ENCODE measurements around the gene CAB39L. TPM values are rescaled to one million over a fixed set of nuclear protein-coding genes. Genes with fewer than 3 reads are reported as not detected.

Gene CAB39L
- total and polyA plus RNA-seq, 2 of the 4 experiments (the other 2 are of a cell fraction) = 8.5 to 16.7 TPM

GRCh38 chr13:49395451-49395865 is 48.4 kb downstream of the CAB39L start:
- Histone ChIP-seq H2AK9ac (replicated peaks; ENCODE audit: low read depth, low read length, poor library complexity) (no peak overlapping the region), H3K9me1 (ENCODE audit: insufficient read depth, low read length) (no peaks in the 10 kb centered on the region), H4K8ac (ENCODE audit: low read depth in 2 of 2, low read length in 2 of 2) (no peak overlapping the region), H3K36me3 (ENCODE audit: control insufficient read depth, insufficient read depth, low read length) (no peaks in the 10 kb centered on the region), H3K27ac (ENCODE audit: insufficient read depth, low read length) (no peak overlapping the region), H2BK20ac (ENCODE audit: low read depth, low read length) (no peak overlapping the region), H4K5ac (ENCODE audit: low read depth, low read length) (no peak overlapping the region), H3K9ac (ENCODE audit: low read depth, low read length) (no peak overlapping the region), H2AFZ (replicated peaks; ENCODE audit: low read length, poor library complexity) (no peak overlapping the region), H3K56ac (ENCODE audit: extremely low read depth, insufficient read depth, low read length) (no peak overlapping the region), H2BK15ac (ENCODE audit: low read depth, low read length) (no peak overlapping the region), H4K91ac (ENCODE audit: insufficient read depth, low read depth, low read length) (no peak overlapping the region), H3K18ac (ENCODE audit: low read depth, low read length) (no peak overlapping the region), H3K23ac (ENCODE audit: low read depth, low read length) (no peak overlapping the region), H3K4me2 (ENCODE audit: low read depth, low read length) (no peak overlapping the region), H2AK5ac (ENCODE audit: low read depth, low read length) (no peak overlapping the region), H3K4me3 (ENCODE audit: insufficient read depth, low read depth, low read length) (no peak overlapping the region), H2BK5ac (ENCODE audit: low read depth, low read length, poor library complexity, severe bottlenecking) (no peak overlapping the region), H4K20me1 (ENCODE audit: insufficient read depth, low read length) (no peaks in the 10 kb centered on the region), H3K4me1 (ENCODE audit: control insufficient read depth, insufficient read depth, low read length) (no peaks in the 10 kb centered on the region), H2BK120ac (ENCODE audit: low read depth, low read length) (no peak overlapping the region), H3K14ac (replicated peaks; ENCODE audit: low read depth, low read length) (no peak overlapping the region), H3K4ac (ENCODE audit: low read depth, low read length) (no peak overlapping the region), H3K9me3 (ENCODE audit: control insufficient read depth, insufficient read depth, low read length) (no peaks in the 10 kb centered on the region), H3K79me1 (ENCODE audit: low read depth in 1 of 2, low read length in 2 of 2) (0 out of 4 replicates have a peak, but pooled peaks cover 0 to 4% of the 10 kb centered on the region in 2 experiments), H3K27me3 (ENCODE audit: control insufficient read depth, insufficient read depth, low read length) (no peaks in the 10 kb centered on the region)
- TF ChIP-seq ELK1 (IDR thresholded peaks at IDR 0.05; ENCODE audit: borderline replicate concordance, low read depth, low read length) (no peak), MAFK (IDR thresholded peaks at IDR 0.05; ENCODE audit: low read depth, low read length) (no peak), RFX5 (IDR thresholded peaks at IDR 0.05; ENCODE audit: low read depth, low read length) (no peak), CTCF (conservative IDR thresholded peaks at IDR 0.05; ENCODE audit: low read depth, low read length) (no peak), SMC3 (IDR thresholded peaks at IDR 0.05; ENCODE audit: low read depth, low read length) (no peak), USF2 (IDR thresholded peaks at IDR 0.05; ENCODE audit: low read depth, low read length) (no peak), RAD21 (IDR thresholded peaks at IDR 0.05; ENCODE audit: low read length) (no peak), FOS (IDR thresholded peaks at IDR 0.05; ENCODE audit: low read depth, low read length) (no peak), MXI1 (IDR thresholded peaks at IDR 0.05; ENCODE audit: borderline replicate concordance, low read depth, low read length) (no peak), NFE2L2 (IDR thresholded peaks at IDR 0.05; ENCODE audit: low read depth, low read length) (no peak), CEBPB (IDR thresholded peaks at IDR 0.05; ENCODE audit: low read depth, low read length) (no peak), POLR2A (IDR thresholded peaks at IDR 0.05; ENCODE audit: low read depth, low read length) (no peak), CHD1 (IDR thresholded peaks at IDR 0.05; ENCODE audit: low read depth, low read length) (no peak), MAZ (IDR thresholded peaks at IDR 0.05; ENCODE audit: borderline replicate concordance, low read depth, low read length) (no peak), RCOR1 (IDR thresholded peaks at IDR 0.05; ENCODE audit: insufficient replicate concordance, low read length) (no peak), BHLHE40 (IDR thresholded peaks at IDR 0.05; ENCODE audit: low read depth, low read length) (no peak)
- POLR2A ChIA-PET (ENCODE audit: unreplicated experiment) = no interaction called here
- no peak for DNase-seq
- intact Hi-C loops (cut with micrococcal nuclease) = loop anchor here (5.0 kb wide), 1 partner anchor 37 kb away; no protein-coding TSS in a partner anchor
- BruUV-seq (replicated peaks) = no TSS peak
- CTCF ChIA-PET = no interaction called here
- ATAC-seq (ENCODE audit: low read depth) = no peak
- in situ Hi-C loops (cut with MboI; ENCODE audit: low sequenced_read_pairs) = no loop called here
- no CpG with 5 or more reads among the region's 1 CpG for WGBS, 2 experiments (ENCODE audit: extremely low coverage in 2 of 2, insufficient read length in 1 of 2)
- dilution Hi-C loops (cut with HindIII; ENCODE audit: low sequenced_read_pairs, unreplicated experiment) = no loop called here
